HG03103 (cell line): ENCODE results near the gene MFN2.
"Not testable (repeated sequence)": the region's sequence is repeated elsewhere in the genome, so short reads cannot be mapped to it uniquely, and the experiment has no call there.

Source experiments
- ATAC-seq: cut with Tn5 transposase; IDR thresholded peaks from one replicate; pipeline ENCODE4 v1.9.1; 2021; ENCODE audit warnings: low read depth; ENCODE audit not compliant: unreplicated experiment

MFN2 gene

GRCh38 chr1:11997081-11997850 is 17.0 kb downstream of the MFN2 start:
- ATAC-seq: no peak

GRCh38 chr1:11998636-11999035 is 18.4 kb downstream of the MFN2 start:
- ATAC-seq: no peak

- no peak for ATAC-seq
These were observed 19.0 kb downstream of the MFN2 start for GRCh38 chr1:11999236-11999635.

GRCh38 chr1:12001249-12001917 is 21.1 kb downstream of the MFN2 start:
- ATAC-seq: no peak

GRCh38 chr1:12001996-12002493 is 21.8 kb downstream of the MFN2 start:
- ATAC-seq: no peak

- no peak for ATAC-seq
These were observed 23.5 kb downstream of the MFN2 start for GRCh38 chr1:12003762-12004161.

GRCh38 chr1:12005488-12006166 is 25.4 kb downstream of the MFN2 start:
- ATAC-seq: no peak

- no peak for ATAC-seq
These were observed 26.1 kb downstream of the MFN2 start for GRCh38 chr1:12006167-12006921.

GRCh38 chr1:12007204-12007603 is 27.0 kb downstream of the MFN2 start:
- no peak for ATAC-seq

GRCh38 chr1:12008355-12008754 is 28.1 kb downstream of the MFN2 start:
- ATAC-seq: not testable (repeated sequence)

GRCh38 chr1:12009318-12009947 is 29.2 kb downstream of the MFN2 start:
- ATAC-seq: no peak

- ATAC-seq: no peak
These were observed 30.7 kb downstream of the MFN2 start for GRCh38 chr1:12010746-12011570.

GRCh38 chr1:12011998-12012397 is 31.8 kb downstream of the MFN2 start:
- ATAC-seq: no peak

GRCh38 chr1:12012560-12013316 is 32.5 kb downstream of the MFN2 start:
- no peak for ATAC-seq

- ATAC-seq: no peak
These were observed 34.1 kb downstream of the MFN2 start for GRCh38 chr1:12014141-12014991.

- ATAC-seq: no peak
These were observed 34.8 kb downstream of the MFN2 start for GRCh38 chr1:12015001-12015491.

- ATAC-seq: no peak
These were observed 35.3 kb downstream of the MFN2 start for GRCh38 chr1:12015499-12015898.

- ATAC-seq: no peak
These were observed 35.9 kb downstream of the MFN2 start for GRCh38 chr1:12016182-12016581.
